Esophagus muscularis mucosa (tissue), 4 donors: Measurements from ENCODE around the gene RNF130. TPM values are rescaled to one million over a fixed set of nuclear protein-coding genes. Genes with fewer than 3 reads are reported as not detected.

Source experiments
- DNase-seq: peaks from one replicate; pipeline ENCODE4 v3.0.0-alpha.2; 2017; ENCODE audit errors: extremely low spot score
- H3K27ac ChIP-seq, 4 donors: fragments of 200-600 bp; sonication (generic); replicated peaks in 1 of 4; 1 replicate in 3 of 4; 2 replicates in 1 of 4; pipeline ENCODE4 v1.5.1; 2016 to 2019; ENCODE audit warnings: mild to moderate bottlenecking in 1 of 4
- H3K27me3 ChIP-seq, 4 donors: fragments of 200-600 bp; sonication (generic); one replicate each; pipeline versions ENCODE4 v1.5.1 to v1.6.0; 2016 to 2019
- H3K36me3 ChIP-seq, 4 donors: fragments of 200-600 bp; sonication (generic); one replicate each; pipeline ENCODE4 v1.5.1; 2016 to 2019
- H3K4me1 ChIP-seq, 4 donors: fragments of 200-600 bp; sonication (generic); one replicate each; pipeline ENCODE4 v1.5.1; 2016 to 2019
- H3K4me3 ChIP-seq, 4 donors: fragments of 200-600 bp; sonication (generic); 1 replicate in 2 of 4; 2 replicates in 2 of 4; pipeline ENCODE4 v1.5.1; 2016 to 2019; ENCODE audit warnings: mild to moderate bottlenecking in 4 of 4, moderate library complexity in 1 of 4
- H3K9me3 ChIP-seq, 4 donors: fragments of 200-600 bp; sonication (generic); 1 replicate in 3 of 4; 2 replicates in 1 of 4; pipeline ENCODE4 v1.5.1; 2016 to 2019
- EP300 ChIP-seq: sonication (generic); formaldehyde crosslinking; IDR thresholded peaks from one replicate; pipeline ENCODE4 v1.6.1; 2017; ENCODE audit warnings: antibody characterized with exemption
- POLR2A ChIP-seq: fragments of 450-650 bp; IDR thresholded peaks from one replicate; pipeline ENCODE4 v1.6.1; 2017; ENCODE audit warnings: antibody characterized with exemption, moderate library complexity, mild to moderate bottlenecking, low read depth
- POLR2AphosphoS5 ChIP-seq, 2 donors: sonication (generic); formaldehyde crosslinking; IDR thresholded peaks; one replicate each; pipeline ENCODE4 v1.6.1; 2017; ENCODE audit warnings: antibody characterized with exemption in 2 of 2
- WGBS: methylation state at CpG from one replicate; pipeline ENCODE4 v1.1.5; 2018; 5-methylcytosine and 5-hydroxymethylcytosine counted together
- intact Hi-C: fragments of 100-400 bp; cut with DNase I; formaldehyde crosslinking; loops from one replicate; pipeline ENCODE4 v1.15.1; 2023
- total RNA-seq, 4 donors: library from RNA; depleted of rRNA; stranded (reverse); fragments of >200 nt; gene quantifications; one replicate each; pipeline versions ENCODE4 v1.1.0 to v1.2.1, GENCODE V29; 2016
- TF ChIP-seq, protein P1 (sequence below), 3 experiments: fragments of 200-600 bp in 2 of 3; fragments of 450-650 bp in 1 of 3; sonication (generic) in 2 of 3; IDR thresholded peaks; one replicate each; pipeline ENCODE4 v1.5.1; 2017 to 2019; ENCODE audit warnings: antibody characterized with exemption in 3 of 3, mild to moderate bottlenecking in 2 of 3, moderate library complexity in 1 of 3

The RNF130 gene
- total RNA-seq, 4 donors from 2014 or later, result 98.4 to 136 (median 108) TPM

DNA sequence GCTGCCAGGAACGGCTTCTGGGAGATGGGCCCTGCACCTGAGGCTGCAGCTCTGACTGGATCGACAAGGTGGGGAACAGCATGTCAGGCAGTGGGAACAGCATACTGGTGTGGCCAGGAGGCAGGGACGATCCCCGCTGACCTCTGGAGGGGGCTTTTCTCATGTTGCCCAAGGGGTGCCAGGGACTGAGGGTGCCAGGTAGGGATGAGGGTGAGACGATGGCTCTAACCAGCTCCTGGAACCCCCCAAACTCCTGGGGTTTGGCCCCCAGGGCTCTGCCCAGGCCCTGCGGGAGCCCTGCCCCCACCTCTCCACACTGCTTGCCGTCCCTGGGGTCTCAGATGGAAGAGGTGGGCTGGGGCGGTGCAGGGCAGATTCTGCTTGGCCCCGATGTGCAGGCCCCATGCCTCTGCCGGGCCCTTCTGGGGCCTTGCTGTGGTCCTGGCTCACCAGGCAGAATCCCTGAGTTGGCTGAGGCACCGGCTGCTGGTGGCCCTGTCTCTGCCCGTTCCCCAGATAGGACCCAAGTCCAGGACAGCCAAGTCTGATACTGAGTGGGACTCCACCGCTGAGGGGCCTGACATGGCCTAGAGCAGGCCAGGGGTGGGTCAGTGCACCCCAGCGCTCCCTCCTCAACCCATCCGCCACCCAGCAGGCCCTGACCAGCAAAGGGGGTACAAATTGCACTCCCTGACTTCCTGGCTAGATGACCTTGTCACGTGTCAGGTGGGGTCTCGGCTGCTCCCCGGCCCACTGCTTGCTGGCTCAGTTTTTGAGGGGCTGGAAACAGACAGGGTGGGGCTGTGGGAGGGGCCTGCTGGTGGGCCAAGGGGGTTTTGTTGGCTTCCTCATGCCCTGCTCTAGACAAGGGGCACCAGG lies 28.4 kb upstream of the RNF130 start:
- intact Hi-C loops, result no loop called here
- no peak for TF ChIP-seq EP300
- no peak for TF ChIP-seq POLR2A
- no peak for TF ChIP-seq POLR2AphosphoS5 (IDR thresholded peaks at IDR 0.05)
- TF ChIP-seq, protein P1, sequence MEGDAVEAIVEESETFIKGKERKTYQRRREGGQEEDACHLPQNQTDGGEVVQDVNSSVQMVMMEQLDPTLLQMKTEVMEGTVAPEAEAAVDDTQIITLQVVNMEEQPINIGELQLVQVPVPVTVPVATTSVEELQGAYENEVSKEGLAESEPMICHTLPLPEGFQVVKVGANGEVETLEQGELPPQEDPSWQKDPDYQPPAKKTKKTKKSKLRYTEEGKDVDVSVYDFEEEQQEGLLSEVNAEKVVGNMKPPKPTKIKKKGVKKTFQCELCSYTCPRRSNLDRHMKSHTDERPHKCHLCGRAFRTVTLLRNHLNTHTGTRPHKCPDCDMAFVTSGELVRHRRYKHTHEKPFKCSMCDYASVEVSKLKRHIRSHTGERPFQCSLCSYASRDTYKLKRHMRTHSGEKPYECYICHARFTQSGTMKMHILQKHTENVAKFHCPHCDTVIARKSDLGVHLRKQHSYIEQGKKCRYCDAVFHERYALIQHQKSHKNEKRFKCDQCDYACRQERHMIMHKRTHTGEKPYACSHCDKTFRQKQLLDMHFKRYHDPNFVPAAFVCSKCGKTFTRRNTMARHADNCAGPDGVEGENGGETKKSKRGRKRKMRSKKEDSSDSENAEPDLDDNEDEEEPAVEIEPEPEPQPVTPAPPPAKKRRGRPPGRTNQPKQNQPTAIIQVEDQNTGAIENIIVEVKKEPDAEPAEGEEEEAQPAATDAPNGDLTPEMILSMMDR (IDR thresholded peaks at IDR 0.05), result no peak
- Histone ChIP-seq H3K9me3 (no peaks in the 10 kb centered on the region), H3K4me1 (no peaks in the 10 kb centered on the region), H3K4me3 (no peak overlapping the region), H3K27ac (no peak overlapping the region), H3K27me3 (peaks cover 0 to 5% (median 0%) of the 10 kb centered on the region in 4 donors), H3K36me3 (no peaks in the 10 kb centered on the region)
- DNase-seq, result no peak
- WGBS, result 97% methylated on average over 12 of the region's 18 CpGs

DNA sequence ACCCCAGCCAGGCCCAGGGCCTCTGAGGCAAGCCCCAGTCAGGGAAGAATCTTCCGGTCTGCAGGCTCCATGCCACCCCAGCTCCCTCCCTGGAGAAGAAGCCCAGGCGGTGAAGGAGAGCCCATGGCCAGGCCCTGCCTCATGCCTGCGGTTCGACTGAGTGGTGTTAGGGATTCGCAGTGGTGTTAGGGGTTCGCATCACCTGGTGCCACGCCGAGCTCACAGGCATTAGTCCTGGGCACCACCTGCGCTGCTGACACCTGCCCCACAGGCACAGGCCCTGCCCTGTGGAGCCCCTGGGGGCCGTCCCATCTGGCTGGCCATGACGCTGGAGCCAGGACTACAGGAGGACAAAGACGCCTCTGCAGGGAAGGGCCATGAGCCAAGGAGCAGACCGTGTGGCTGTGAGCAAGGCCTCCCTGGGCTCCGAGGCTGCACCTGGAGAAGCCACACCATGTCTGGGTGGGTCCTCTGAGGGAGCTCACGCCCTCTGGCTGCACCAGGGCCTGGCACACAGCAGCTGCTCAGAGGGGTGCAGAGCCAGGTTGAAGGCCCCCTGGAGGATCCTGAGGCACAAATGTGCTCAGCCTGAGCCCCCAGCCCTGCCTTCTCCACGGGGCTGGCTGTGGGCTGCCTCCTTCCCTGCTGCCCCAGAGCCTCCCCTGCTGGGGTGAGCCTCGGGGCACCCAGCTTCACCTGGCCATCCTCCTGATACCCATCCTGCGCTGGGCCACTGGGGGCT lies 27.6 kb upstream of the RNF130 start:
- no peaks in the 10 kb centered on the region for H3K9me3 ChIP-seq
- WGBS, result 95% methylated on average over 8 of the region's 18 CpGs
- no peaks in the 10 kb centered on the region for H3K4me1 ChIP-seq
- DNase-seq, result no peak
- no peak overlapping the region for H3K4me3 ChIP-seq
- H3K27me3 ChIP-seq, result peaks cover 0 to 5% (median 0%) of the 10 kb centered on the region in 4 donors
- intact Hi-C loops, result no loop called here
- H3K27ac ChIP-seq, result no peak overlapping the region
- no peaks in the 10 kb centered on the region for H3K36me3 ChIP-seq
- TF ChIP-seq EP300 (no peak), POLR2AphosphoS5 (IDR thresholded peaks at IDR 0.05) (no peak)

GRCh38 chr5:180098526-180098925 lies 27.0 kb upstream of the RNF130 start:
- DNase-seq, result no peak
- WGBS, result 89% methylated on average over 8 of the region's 8 CpGs
- Histone ChIP-seq H3K36me3 (no peaks in the 10 kb centered on the region), H3K4me3 (no peak overlapping the region), H3K27ac (no peak overlapping the region), H3K27me3 (peaks cover 0 to 5% (median 0%) of the 10 kb centered on the region in 4 donors), H3K9me3 (no peaks in the 10 kb centered on the region), H3K4me1 (no peaks in the 10 kb centered on the region)
- intact Hi-C loops, result no loop called here
- TF ChIP-seq POLR2A (no peak), EP300 (no peak)

DNA sequence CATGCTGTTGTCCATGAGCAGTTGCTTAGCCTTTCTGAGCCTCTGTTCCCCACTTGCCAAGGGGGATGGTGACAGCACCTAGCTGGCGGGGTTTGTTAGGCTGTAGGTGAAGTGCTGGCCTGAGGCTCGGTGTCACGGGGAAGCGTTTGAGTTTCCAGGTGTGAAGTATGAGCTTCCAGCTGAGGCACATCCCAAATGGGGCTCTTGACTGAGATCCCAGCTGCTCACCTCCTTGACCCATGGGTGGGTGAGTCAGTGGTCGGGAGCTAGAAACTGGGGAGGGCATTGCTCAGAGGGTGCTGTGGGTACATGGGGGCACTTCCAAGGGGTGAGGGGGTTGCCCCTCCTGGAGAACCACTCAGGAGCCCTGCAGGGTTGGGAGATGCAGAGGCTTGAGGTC lies 26.4 kb upstream of the RNF130 start:
- peaks cover 0 to 5% (median 0%) of the 10 kb centered on the region in 4 donors for H3K27me3 ChIP-seq
- no peaks in the 10 kb centered on the region for H3K4me1 ChIP-seq
- H3K27ac ChIP-seq, result no peak overlapping the region
- H3K36me3 ChIP-seq, result no peaks in the 10 kb centered on the region
- DNase-seq, result no peak
- H3K4me3 ChIP-seq, result no peak overlapping the region
- intact Hi-C loops, result no loop called here
- 77% methylated on average over 5 of the region's 5 CpGs for WGBS
- TF ChIP-seq POLR2A (no peak), POLR2AphosphoS5 (IDR thresholded peaks at IDR 0.05) (no peak), EP300 (no peak)
- TF ChIP-seq, protein P1 (IDR thresholded peaks at IDR 0.05), result no peak
- H3K9me3 ChIP-seq, result no peaks in the 10 kb centered on the region

DNA sequence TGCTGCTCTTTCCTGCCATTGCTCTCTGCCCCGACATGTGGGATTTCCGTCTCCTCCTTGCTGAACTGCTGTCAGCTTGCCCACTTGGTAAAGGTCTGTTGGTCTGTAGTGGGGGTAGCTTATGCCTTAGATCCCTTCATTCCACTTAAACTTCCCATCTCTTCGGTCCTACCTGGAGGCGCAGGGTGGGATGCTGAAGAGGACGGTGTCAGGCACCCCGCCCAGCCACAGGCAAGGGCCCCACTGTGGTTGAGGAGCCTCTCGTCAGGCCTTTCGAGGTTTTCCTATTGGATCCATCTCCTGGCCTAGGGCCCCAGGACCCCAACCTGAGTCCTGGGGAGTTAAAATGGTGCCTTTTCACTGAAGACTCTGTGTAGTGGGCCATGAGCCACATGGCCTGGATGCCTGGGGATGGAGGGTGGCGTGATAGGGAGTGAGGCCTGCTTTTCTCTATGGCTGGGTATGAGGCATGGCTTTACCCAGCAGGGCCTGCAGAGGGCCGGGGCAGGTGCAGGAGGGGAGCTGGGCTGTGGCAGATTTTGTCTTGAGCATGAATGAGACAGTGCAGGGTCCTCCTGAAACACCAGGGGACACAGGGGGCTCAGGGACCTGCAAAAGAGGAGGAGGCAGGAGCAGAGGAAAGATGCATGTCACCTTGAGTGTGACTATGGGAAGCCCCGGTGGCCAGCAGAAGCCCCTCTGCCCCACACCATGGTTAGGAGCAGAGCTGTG lies 25.8 kb upstream of the RNF130 start:
- Histone ChIP-seq H3K27me3 (peaks cover 0 to 5% (median 0%) of the 10 kb centered on the region in 4 donors), H3K9me3 (no peaks in the 10 kb centered on the region), H3K27ac (no peak overlapping the region), H3K4me1 (no peaks in the 10 kb centered on the region), H3K36me3 (no peaks in the 10 kb centered on the region), H3K4me3 (no peak overlapping the region)
- DNase-seq, result no peak
- no peak for TF ChIP-seq EP300
- TF ChIP-seq, protein P1 (IDR thresholded peaks at IDR 0.05), result no peak
- TF ChIP-seq POLR2AphosphoS5 (IDR thresholded peaks at IDR 0.05), result no peak
- TF ChIP-seq POLR2A, result no peak
- 91% methylated on average over 10 of the region's 11 CpGs for WGBS
- intact Hi-C loops, result no loop called here
